Effector memory CD8-positive, alpha-beta T cell (primary cell): ENCODE results near the gene GPR137B.
A peak's percentile ranks its signal among the peaks of the same experiment; 100 is the strongest.

Experiments
- ATAC-seq: fragments of 150-1000 bp; cut with Tn5 transposase; replicated peaks from 2 replicates; pipeline ENCODE4 v1.10.0; 2021; ENCODE audit warnings: mild to moderate bottlenecking, moderate library complexity
- DNase-seq, 3 experiments: peaks; one replicate each; pipeline ENCODE4 v3.0.0; 2021
- H3K27ac Mint-ChIP-seq, 2 donors: one replicate each; pipeline ENCODE4 v1.8.0; 2022; ENCODE audit warnings: mild to moderate bottlenecking in 2 of 2, mixed read lengths in 2 of 2, moderate library complexity in 2 of 2
- H3K27me3 Mint-ChIP-seq, 2 donors: one replicate each; pipeline ENCODE4 v1.8.0; 2022; ENCODE audit warnings: mixed read lengths in 2 of 2
- H3K36me3 Mint-ChIP-seq: one replicate; pipeline ENCODE4 v1.8.0; 2022; ENCODE audit warnings: mild to moderate bottlenecking, moderate library complexity, mixed read lengths; ENCODE audit not compliant: insufficient read depth
- H3K4me1 Mint-ChIP-seq, 2 donors: one replicate each; pipeline ENCODE4 v1.8.0; 2022; ENCODE audit warnings: low read depth in 2 of 2, mixed read lengths in 2 of 2
- H3K4me3 Mint-ChIP-seq, 2 donors: one replicate each; pipeline ENCODE4 v1.8.0; 2022; ENCODE audit warnings: mild to moderate bottlenecking in 2 of 2, mixed read lengths in 2 of 2, moderate library complexity in 2 of 2
- H3K9me3 Mint-ChIP-seq, 2 donors: one replicate each; pipeline ENCODE4 v1.8.0; 2022; ENCODE audit warnings: mixed read lengths in 2 of 2

GPR137B gene

DNA sequence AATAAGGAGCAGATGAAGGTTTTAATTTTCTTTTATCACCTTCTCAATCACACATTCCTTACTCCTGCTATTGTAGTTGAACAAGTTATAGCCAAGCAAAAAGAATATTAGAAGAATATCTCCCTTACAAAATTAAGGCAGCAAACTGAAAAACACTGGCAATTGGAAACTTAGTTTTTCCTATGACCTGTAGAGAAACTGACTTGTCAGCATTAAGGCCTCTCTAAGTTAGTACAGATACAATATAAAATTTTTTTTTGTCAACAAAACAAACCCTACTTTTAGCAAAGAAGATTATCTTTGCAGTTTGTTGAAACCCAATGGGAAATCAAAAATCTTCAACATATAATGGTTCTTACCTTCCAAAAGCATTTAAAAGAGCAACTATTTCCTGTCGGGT lies 78.1 kb downstream of the GPR137B start:
- Mint-ChIP-seq H3K27ac (no peak overlapping the region), H3K9me3 (no peaks in the 10 kb centered on the region), H3K36me3 (peaks cover 17% of the 10 kb centered on the region), H3K4me1 (no peaks in the 10 kb centered on the region), H3K27me3 (no peaks in the 10 kb centered on the region), H3K4me3 (no peak overlapping the region)
- DNase-seq, result no peak
- ATAC-seq, result no peak

GRCh38 chr1:236222632-236223031 lies 80.3 kb downstream of the GPR137B start:
- Mint-ChIP-seq H3K27ac (no peak overlapping the region), H3K4me3 (no peak overlapping the region), H3K4me1 (peaks cover 0 to 1% of the 10 kb centered on the region in 2 donors), H3K27me3 (no peaks in the 10 kb centered on the region), H3K36me3 (peaks cover 30% of the 10 kb centered on the region), H3K9me3 (no peaks in the 10 kb centered on the region)
- ATAC-seq (no peak), DNase-seq (no peak)

- H3K36me3 Mint-ChIP-seq, result peaks cover 26% of the 10 kb centered on the region
- no peak overlapping the region for H3K4me3 Mint-ChIP-seq
- peaks cover 0 to 1% of the 10 kb centered on the region in 2 donors for H3K4me1 Mint-ChIP-seq
- no peak for DNase-seq
- no peaks in the 10 kb centered on the region for H3K27me3 Mint-ChIP-seq
- no peak overlapping the region for H3K27ac Mint-ChIP-seq
- no peak for ATAC-seq
- H3K9me3 Mint-ChIP-seq, result no peaks in the 10 kb centered on the region
These were observed 86.1 kb downstream of the GPR137B start for GRCh38 chr1:236228411-236228810.

GRCh38 chr1:236235116-236235515 lies 92.8 kb downstream of the GPR137B start:
- DNase-seq (no peak), ATAC-seq (no peak)
- H3K4me1 Mint-ChIP-seq, result no peaks in the 10 kb centered on the region
- H3K36me3 Mint-ChIP-seq, result peaks cover 23% of the 10 kb centered on the region
- H3K4me3 Mint-ChIP-seq, result no peak overlapping the region
- H3K27ac Mint-ChIP-seq, result no peak overlapping the region
- H3K27me3 Mint-ChIP-seq, result no peaks in the 10 kb centered on the region
- H3K9me3 Mint-ChIP-seq, result no peaks in the 10 kb centered on the region

GRCh38 chr1:236239092-236239585 lies 96.8 kb downstream of the GPR137B start:
- Mint-ChIP-seq H3K4me1 (peaks cover 0 to 3% of the 10 kb centered on the region in 2 donors), H3K36me3 (peaks cover 19% of the 10 kb centered on the region)

DNA sequence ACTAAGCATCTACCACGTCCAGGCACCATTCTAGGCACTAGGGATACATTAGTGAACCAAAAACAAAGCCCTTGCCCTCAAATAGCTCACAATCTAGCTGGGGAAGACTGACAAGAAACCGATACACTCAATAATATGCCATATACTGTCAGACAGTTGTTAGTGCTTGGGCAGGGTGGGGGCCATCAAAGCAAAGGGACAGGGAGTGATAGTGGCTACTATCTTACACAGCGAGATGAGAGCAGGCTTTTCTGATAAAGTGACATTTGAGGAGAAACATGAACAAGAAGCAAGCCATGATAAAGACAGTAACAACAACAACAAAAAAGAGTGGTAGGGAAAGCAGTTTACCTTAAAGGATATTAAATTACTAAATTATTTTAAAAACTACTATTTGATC lies 98.3 kb downstream of the GPR137B start:
- Mint-ChIP-seq H3K27me3 (no peaks in the 10 kb centered on the region), H3K36me3 (peaks cover 19% of the 10 kb centered on the region), H3K4me3 (no peak overlapping the region), H3K9me3 (no peaks in the 10 kb centered on the region), H3K4me1 (peaks cover 0 to 3% of the 10 kb centered on the region in 2 donors), H3K27ac (no peak overlapping the region)
- DNase-seq (no peak), ATAC-seq (no peak)

More at GRCh38 chr1:236239092-236239585, 96.8 kb downstream of the GPR137B start:
- Mint-ChIP-seq H3K9me3 (no peaks in the 10 kb centered on the region), H3K27me3 (no peaks in the 10 kb centered on the region), H3K27ac (peak overlapping the region in 1 of 2 donors; percentile 77), H3K4me3 (no peak overlapping the region)
- no peak for ATAC-seq
- DNase-seq, result no peak

- no peak for DNase-seq
- ATAC-seq, result no peak
These were observed 100.2 kb downstream of the GPR137B start for GRCh38 chr1:236242568-236242967.

DNA sequence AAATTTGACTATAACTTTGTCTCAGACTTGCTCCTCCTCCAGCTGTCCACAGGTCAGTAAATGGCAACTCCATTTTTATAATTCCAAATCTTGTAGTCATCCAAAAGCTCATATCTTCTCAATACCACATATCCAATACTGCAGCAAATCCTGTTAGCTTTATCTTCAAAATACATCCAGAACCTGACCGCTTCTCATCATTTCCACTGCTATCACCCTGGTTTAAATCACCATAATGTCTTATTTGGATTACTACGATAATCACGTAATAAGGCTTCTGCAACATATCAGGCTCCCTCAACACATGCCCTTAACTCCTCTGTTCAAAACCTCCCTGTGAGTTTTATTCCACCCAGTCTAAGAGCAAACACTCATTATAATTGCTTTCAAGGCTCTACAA lies 104.9 kb downstream of the GPR137B start:
- no peaks in the 10 kb centered on the region for H3K27me3 Mint-ChIP-seq
- no peak overlapping the region for H3K27ac Mint-ChIP-seq
- no peaks in the 10 kb centered on the region for H3K9me3 Mint-ChIP-seq
- no peak for DNase-seq
- H3K4me1 Mint-ChIP-seq, result no peaks in the 10 kb centered on the region
- ATAC-seq, result no peak
- peaks cover 16% of the 10 kb centered on the region for H3K36me3 Mint-ChIP-seq
- H3K4me3 Mint-ChIP-seq, result no peak overlapping the region

More at GRCh38 chr1:236242568-236242967, 100.2 kb downstream of the GPR137B start:
- peaks cover 0 to 3% of the 10 kb centered on the region in 2 donors for H3K4me1 Mint-ChIP-seq
- no peaks in the 10 kb centered on the region for H3K9me3 Mint-ChIP-seq
- no peak overlapping the region for H3K4me3 Mint-ChIP-seq
- H3K27me3 Mint-ChIP-seq, result no peaks in the 10 kb centered on the region
- H3K36me3 Mint-ChIP-seq, result peaks cover 6% of the 10 kb centered on the region
- H3K27ac Mint-ChIP-seq, result peak overlapping the region in 1 of 2 donors; percentile 21

GRCh38 chr1:236251587-236251986 lies 109.2 kb downstream of the GPR137B start:
- Mint-ChIP-seq H3K4me3 (no peak overlapping the region), H3K27me3 (no peaks in the 10 kb centered on the region), H3K4me1 (peaks cover 0 to 2% of the 10 kb centered on the region in 2 donors), H3K27ac (no peak overlapping the region), H3K36me3 (peaks cover 22% of the 10 kb centered on the region), H3K9me3 (no peaks in the 10 kb centered on the region)
- no peak for ATAC-seq
- DNase-seq, result no peak

- Mint-ChIP-seq H3K4me3 (no peak overlapping the region), H3K27me3 (no peaks in the 10 kb centered on the region), H3K9me3 (peaks cover 3 to 9% of the 10 kb centered on the region in 2 donors), H3K27ac (peak overlapping the region in 1 of 2 donors; percentile 8), H3K4me1 (peaks cover 0 to 2% of the 10 kb centered on the region in 2 donors), H3K36me3 (peaks cover 22% of the 10 kb centered on the region)
- DNase-seq (no peak), ATAC-seq (no peak)
These were observed 110.8 kb downstream of the GPR137B start for GRCh38 chr1:236253119-236253518.

DNA sequence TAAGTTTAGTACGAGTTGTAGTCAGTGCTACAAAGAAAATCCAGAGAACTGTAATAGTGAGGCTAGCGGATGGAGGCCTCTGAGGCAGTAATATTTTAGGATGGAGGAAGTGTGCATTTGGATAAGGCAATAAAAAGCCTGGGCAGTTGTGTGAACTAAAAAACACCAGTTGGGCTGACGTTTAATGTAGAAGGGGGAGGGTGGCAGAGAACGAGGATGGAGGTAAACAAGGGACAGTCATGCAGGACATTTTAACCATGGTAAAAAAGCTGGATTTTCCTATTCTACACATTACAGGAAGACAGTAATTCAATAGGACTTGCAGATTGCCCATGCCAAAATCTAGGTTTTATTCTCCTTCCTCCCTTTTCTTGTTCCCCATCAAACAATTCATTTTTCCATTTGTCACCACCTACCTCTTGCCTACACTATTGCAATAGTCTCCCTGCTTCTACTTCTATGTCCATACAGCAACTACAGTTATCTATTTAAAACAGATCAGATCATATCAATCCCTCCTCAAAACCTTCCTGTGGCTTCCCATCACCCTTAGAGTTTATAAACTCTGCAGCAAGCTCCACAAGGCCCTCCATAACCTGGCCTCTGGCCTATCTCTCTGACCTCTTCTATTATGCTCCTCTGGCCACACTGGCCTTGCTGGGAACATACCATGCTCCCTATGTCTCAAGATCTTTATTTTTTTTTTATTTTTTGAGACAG lies 111.7 kb downstream of the GPR137B start:
- Mint-ChIP-seq H3K4me3 (no peak overlapping the region), H3K4me1 (peaks cover 0 to 4% of the 10 kb centered on the region in 2 donors), H3K36me3 (peaks cover 16% of the 10 kb centered on the region), H3K27me3 (no peaks in the 10 kb centered on the region), H3K27ac (peak overlapping the region in 1 of 2 donors; percentile 8), H3K9me3 (peaks cover 3 to 11% of the 10 kb centered on the region in 2 donors)
- no peak for ATAC-seq
- DNase-seq, result no peak

DNA sequence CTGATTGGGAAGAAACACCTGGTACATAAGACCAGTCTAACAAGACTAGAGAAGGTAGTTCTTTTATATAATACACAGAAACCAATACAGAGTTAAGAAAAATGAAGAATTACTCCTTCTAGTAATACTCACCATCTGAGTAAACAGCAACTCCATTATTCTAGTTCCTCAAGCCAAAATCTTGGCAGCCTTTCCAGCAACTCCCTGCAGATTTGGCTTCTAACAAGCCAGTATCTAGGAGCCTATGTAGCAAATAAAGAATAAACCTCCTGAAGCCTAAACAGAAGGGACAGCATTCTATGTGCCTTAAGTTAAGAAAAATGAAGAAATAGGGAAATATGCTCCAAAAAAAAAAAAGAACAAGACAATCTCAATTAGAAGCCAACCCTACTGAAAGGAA lies 114.9 kb downstream of the GPR137B start:
- no peak for ATAC-seq
- Mint-ChIP-seq H3K27ac (no peak overlapping the region), H3K9me3 (peaks cover 5 to 11% of the 10 kb centered on the region in 2 donors), H3K36me3 (peaks cover 11% of the 10 kb centered on the region), H3K27me3 (no peaks in the 10 kb centered on the region), H3K4me1 (peaks cover 5 to 7% of the 10 kb centered on the region in 2 donors), H3K4me3 (no peak overlapping the region)
- no peak for DNase-seq

- Mint-ChIP-seq H3K4me1 (peaks cover 5 to 7% of the 10 kb centered on the region in 2 donors), H3K27me3 (no peaks in the 10 kb centered on the region), H3K4me3 (no peak overlapping the region), H3K36me3 (peaks cover 18% of the 10 kb centered on the region), H3K9me3 (peaks cover 6 to 11% of the 10 kb centered on the region in 2 donors), H3K27ac (no peak overlapping the region)
- DNase-seq (no peak), ATAC-seq (no peak)
These were observed 115.8 kb downstream of the GPR137B start for GRCh38 chr1:236258114-236258622.
